GM12878 (cell line): Measurements from ENCODE around the gene MLXIP. TPM values are rescaled to one million over a fixed set of nuclear protein-coding genes. Genes with fewer than 3 reads are reported as not detected.

Source experiments
- ASH2L ChIP-seq: fragments of 300-600, 200-600 bp; sonication (generic); IDR thresholded peaks from 2 replicates; pipeline ENCODE4 v1.6.1; 2017; ENCODE audit warnings: low read depth, mild to moderate bottlenecking, borderline replicate concordance
- BCL11A ChIP-seq: IDR thresholded peaks from 2 replicates; pipeline ENCODE4 v1.6.1; 2011; ENCODE audit warnings: low read depth, low read length
- CREM ChIP-seq: IDR thresholded peaks from 2 replicates; pipeline ENCODE4 v1.6.1; 2014; ENCODE audit warnings: antibody characterized with exemption, low read depth
- DPF2 ChIP-seq: fragments of 450-650 bp; IDR thresholded peaks from 2 replicates; pipeline ENCODE4 v1.6.1; 2017; ENCODE audit warnings: mild to moderate bottlenecking
- EGR1 ChIP-seq, 2 experiments: IDR thresholded peaks; 1 replicate in 1 of 2; 2 replicates in 1 of 2; pipeline ENCODE4 v1.6.1; 2011 to 2012; ENCODE audit warnings: low read depth in 2 of 2, low read length in 2 of 2, borderline replicate concordance in 1 of 2, mild to moderate bottlenecking in 1 of 2, moderate library complexity in 1 of 2
- EP300 ChIP-seq, 2 experiments: fragments of 150-350 bp in 1 of 2; IDR thresholded peaks; 2 replicates each; pipeline ENCODE4 v1.6.1; 2011 to 2012; ENCODE audit warnings: low read depth in 2 of 2, low read length in 2 of 2, borderline replicate concordance in 1 of 2, improper control_type of control experiment in 1 of 2, inconsistent platforms in 1 of 2; ENCODE audit not compliant: control insufficient read depth in 1 of 2
- HCFC1 ChIP-seq: fragments of 150-350 bp; IDR thresholded peaks from 2 replicates; pipeline ENCODE4 v1.6.1; 2014; ENCODE audit warnings: low read length
- JUND ChIP-seq: IDR thresholded peaks from 2 replicates; pipeline ENCODE4 v1.6.1; 2012; ENCODE audit warnings: low read depth, mild to moderate bottlenecking, low read length, improper control_type of control experiment, moderate library complexity
- MYC ChIP-seq: IDR thresholded peaks from 2 replicates; pipeline ENCODE4 v1.6.1; 2011; ENCODE audit warnings: mild to moderate bottlenecking, low read length, moderate library complexity, inconsistent platforms; ENCODE audit not compliant: insufficient read depth, insufficient replicate concordance, insufficient read length, severe bottlenecking
- NBN ChIP-seq: fragments of 450-650 bp; IDR thresholded peaks from 2 replicates; pipeline ENCODE4 v1.6.1; 2016
- NFIC ChIP-seq: IDR thresholded peaks from 2 replicates; pipeline ENCODE4 v1.6.1; 2012; ENCODE audit warnings: low read depth, mild to moderate bottlenecking, inconsistent platforms, low read length, moderate library complexity
- NFYB ChIP-seq: IDR thresholded peaks from 2 replicates; pipeline ENCODE4 v1.6.1; 2011; ENCODE audit warnings: low read depth, mild to moderate bottlenecking, low read length, improper control_type of control experiment, moderate library complexity; ENCODE audit not compliant: insufficient read depth
- POLR2AphosphoS5 ChIP-seq: IDR thresholded peaks from 2 replicates; pipeline ENCODE4 v1.6.1; 2011; ENCODE audit warnings: mild to moderate bottlenecking, low read length, inconsistent platforms
- RB1 ChIP-seq: fragments of 450-650 bp; formaldehyde crosslinking; IDR thresholded peaks from 2 replicates; pipeline ENCODE4 v1.6.1; 2017; ENCODE audit warnings: mild to moderate bottlenecking, borderline replicate concordance
- SMARCA5 ChIP-seq: fragments of 450-650 bp; IDR thresholded peaks from 2 replicates; pipeline ENCODE4 v1.6.1; 2017; ENCODE audit warnings: mild to moderate bottlenecking
- SPI1 ChIP-seq: IDR thresholded peaks from 2 replicates; pipeline ENCODE4 v1.6.1; 2011; ENCODE audit warnings: low read depth, mild to moderate bottlenecking, low read length, moderate library complexity, borderline replicate concordance; ENCODE audit not compliant: insufficient read depth
- TARDBP ChIP-seq: IDR thresholded peaks from 2 replicates; pipeline ENCODE4 v1.6.1; 2016; ENCODE audit warnings: borderline replicate concordance
- ZBED1 ChIP-seq: IDR thresholded peaks from 2 replicates; pipeline ENCODE4 v1.6.1; 2016; ENCODE audit warnings: borderline replicate concordance
- ZNF384 ChIP-seq: IDR thresholded peaks from 2 replicates; pipeline ENCODE4 v1.6.1; 2012; ENCODE audit warnings: low read depth, mild to moderate bottlenecking, low read length, improper control_type of control experiment, borderline replicate concordance
- ZNF622 ChIP-seq: fragments of 450-650 bp; IDR thresholded peaks from 2 replicates; pipeline ENCODE4 v1.6.1; 2017; ENCODE audit warnings: mild to moderate bottlenecking, inconsistent platforms
- polyA plus RNA-seq, 11 experiments: library from polyadenylated mRNA; depleted of rRNA in 4 of 11; unstranded in 6 of 11; stranded (reverse) in 5 of 11; fragments of >200 nt; fragmentation: Nextera tagmentation in 4 of 11; fragmentation: Illumina TruSeq in 1 of 11; extraction: Ambion mirVana in 4 of 11; extraction: Trizol in 1 of 11; gene quantifications; 1 replicate in 1 of 11; 2 replicates in 10 of 11; pipeline versions ENCODE4 v1.2.1 to v1.2.3, GENCODE V29; 2011 to 2016; ENCODE audit warnings: inconsistent platforms in 2 of 11, missing spikeins in 2 of 11, low read depth in 1 of 11
- total RNA-seq, 4 experiments: library from RNA; depleted of rRNA in 3 of 4; stranded (reverse); fragments of >200 nt in 3 of 4; fragmentation: Illumina TruSeq in 1 of 4; extraction: Trizol in 1 of 4; gene quantifications; 2 replicates each; pipeline versions ENCODE4 v1.2.1 to v1.2.3, GENCODE V29; 2013 to 2021
- TF ChIP-seq, protein P1 (sequence below), 3 experiments: IDR thresholded peaks in 2 of 3; conservative IDR thresholded peaks in 1 of 3; 2 replicates each; pipeline ENCODE4 v1.5.1; 2011; ENCODE audit warnings: low read depth in 3 of 3, low read length in 3 of 3, mild to moderate bottlenecking in 3 of 3, control low read depth in 2 of 3, moderate library complexity in 2 of 3, inconsistent platforms in 1 of 3, mixed read lengths in 1 of 3; ENCODE audit not compliant: control insufficient read depth in 2 of 3, insufficient read depth in 1 of 3; ENCODE audit errors: extremely low read depth in 1 of 3
- TF ChIP-seq, protein P2 (sequence below): fragments of 450-650 bp; IDR thresholded peaks from 2 replicates; pipeline ENCODE4 v1.6.1; 2017; ENCODE audit warnings: borderline replicate concordance
- TF ChIP-seq, protein P3 (sequence below): IDR thresholded peaks from 2 replicates; pipeline ENCODE4 v1.6.1; 2012; ENCODE audit warnings: low read depth, low read length, improper control_type of control experiment

The MLXIP gene
- total and polyA plus RNA-seq, 10 of the 15 experiments (the other 5 are each of a cell fraction or from before 2014, with no cell fraction given): 1.1 to 23.7 (median 7.0) TPM

DNA sequence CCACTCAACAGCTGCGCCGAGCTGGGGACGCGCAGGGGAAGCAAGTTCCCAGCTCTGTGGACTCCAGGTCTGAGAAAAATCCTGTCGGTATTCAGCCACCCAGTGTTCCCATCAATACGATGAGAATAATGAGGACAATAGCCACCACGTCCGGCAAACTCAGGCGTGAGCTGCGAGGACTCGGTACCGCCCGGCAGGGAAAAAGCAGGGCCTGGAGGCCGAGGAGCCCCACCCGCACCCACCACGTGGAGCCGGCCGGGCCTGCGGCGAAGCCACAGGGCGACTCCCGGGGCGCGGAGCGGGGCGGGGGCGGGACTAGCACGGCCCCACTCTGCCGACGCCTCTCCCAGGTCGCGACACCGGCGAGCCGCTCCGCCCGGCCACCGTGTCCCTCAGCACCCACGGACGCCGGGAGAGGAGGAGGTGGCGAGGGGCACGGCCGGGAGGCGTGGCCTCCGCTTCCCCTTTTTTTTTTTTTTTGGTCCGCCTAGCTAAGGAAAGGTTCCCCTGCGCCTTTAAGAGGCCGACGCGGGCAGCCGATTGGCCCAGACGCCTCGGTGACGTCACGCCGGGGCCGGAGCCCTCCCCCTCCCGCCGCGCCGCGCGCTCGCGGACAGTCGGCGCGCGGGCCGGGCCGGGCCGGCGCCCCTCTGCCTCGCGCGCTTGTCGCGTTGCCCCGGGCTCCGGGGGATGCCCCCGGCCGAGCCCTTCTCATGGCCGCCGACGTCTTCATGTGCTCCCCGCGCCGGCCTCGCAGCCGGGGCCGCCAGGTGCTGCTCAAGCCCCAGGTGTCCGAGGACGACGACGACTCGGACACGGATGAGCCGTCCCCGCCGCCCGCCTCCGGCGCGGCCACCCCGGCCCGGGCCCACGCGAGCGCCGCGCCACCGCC lies at the start of gene MLXIP (continued):
- TF ChIP-seq, protein P1, sequence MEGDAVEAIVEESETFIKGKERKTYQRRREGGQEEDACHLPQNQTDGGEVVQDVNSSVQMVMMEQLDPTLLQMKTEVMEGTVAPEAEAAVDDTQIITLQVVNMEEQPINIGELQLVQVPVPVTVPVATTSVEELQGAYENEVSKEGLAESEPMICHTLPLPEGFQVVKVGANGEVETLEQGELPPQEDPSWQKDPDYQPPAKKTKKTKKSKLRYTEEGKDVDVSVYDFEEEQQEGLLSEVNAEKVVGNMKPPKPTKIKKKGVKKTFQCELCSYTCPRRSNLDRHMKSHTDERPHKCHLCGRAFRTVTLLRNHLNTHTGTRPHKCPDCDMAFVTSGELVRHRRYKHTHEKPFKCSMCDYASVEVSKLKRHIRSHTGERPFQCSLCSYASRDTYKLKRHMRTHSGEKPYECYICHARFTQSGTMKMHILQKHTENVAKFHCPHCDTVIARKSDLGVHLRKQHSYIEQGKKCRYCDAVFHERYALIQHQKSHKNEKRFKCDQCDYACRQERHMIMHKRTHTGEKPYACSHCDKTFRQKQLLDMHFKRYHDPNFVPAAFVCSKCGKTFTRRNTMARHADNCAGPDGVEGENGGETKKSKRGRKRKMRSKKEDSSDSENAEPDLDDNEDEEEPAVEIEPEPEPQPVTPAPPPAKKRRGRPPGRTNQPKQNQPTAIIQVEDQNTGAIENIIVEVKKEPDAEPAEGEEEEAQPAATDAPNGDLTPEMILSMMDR (IDR thresholded peaks at IDR 0.05 in 2 of 3, conservative IDR thresholded peaks at IDR 0.05 in 1 of 3; ENCODE audit: control insufficient read depth in 2 of 3, extremely low read depth in 1 of 3, insufficient read depth in 1 of 3, low read depth in 3 of 3, low read length in 3 of 3): 0 out of 6 replicates have a peak, but pooled peaks of 1 of the 3 experiments have one; percentile 1
- TF ChIP-seq TARDBP: 0 out of 2 replicates have a peak, but pooled peaks have one; percentile 43
- peak; percentile 74 for TF ChIP-seq CREM
- peak; percentile 87 for TF ChIP-seq NFYB
- TF ChIP-seq, protein P2, sequence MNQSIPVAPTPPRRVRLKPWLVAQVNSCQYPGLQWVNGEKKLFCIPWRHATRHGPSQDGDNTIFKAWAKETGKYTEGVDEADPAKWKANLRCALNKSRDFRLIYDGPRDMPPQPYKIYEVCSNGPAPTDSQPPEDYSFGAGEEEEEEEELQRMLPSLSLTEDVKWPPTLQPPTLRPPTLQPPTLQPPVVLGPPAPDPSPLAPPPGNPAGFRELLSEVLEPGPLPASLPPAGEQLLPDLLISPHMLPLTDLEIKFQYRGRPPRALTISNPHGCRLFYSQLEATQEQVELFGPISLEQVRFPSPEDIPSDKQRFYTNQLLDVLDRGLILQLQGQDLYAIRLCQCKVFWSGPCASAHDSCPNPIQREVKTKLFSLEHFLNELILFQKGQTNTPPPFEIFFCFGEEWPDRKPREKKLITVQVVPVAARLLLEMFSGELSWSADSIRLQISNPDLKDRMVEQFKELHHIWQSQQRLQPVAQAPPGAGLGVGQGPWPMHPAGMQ: no peak
- TF ChIP-seq NBN: peak; percentile 87
- no peak for TF ChIP-seq MYC
- no peak for TF ChIP-seq BCL11A
- no peak for TF ChIP-seq ZNF622
- TF ChIP-seq RB1: peak; percentile 75; the same call in 1 of the 2 replicates
- TF ChIP-seq SPI1: peak; percentile 81
- TF ChIP-seq NFIC: no peak
- TF ChIP-seq HCFC1: peak; percentile 20; the same call in 1 of the 2 replicates
- 0 out of 2 replicates have a peak, but pooled peaks have one; percentile 50 for TF ChIP-seq DPF2
- TF ChIP-seq POLR2AphosphoS5: peak; percentile 36; the same call in 1 of the 2 replicates
- no peak for TF ChIP-seq JUND
- TF ChIP-seq, protein P3, sequence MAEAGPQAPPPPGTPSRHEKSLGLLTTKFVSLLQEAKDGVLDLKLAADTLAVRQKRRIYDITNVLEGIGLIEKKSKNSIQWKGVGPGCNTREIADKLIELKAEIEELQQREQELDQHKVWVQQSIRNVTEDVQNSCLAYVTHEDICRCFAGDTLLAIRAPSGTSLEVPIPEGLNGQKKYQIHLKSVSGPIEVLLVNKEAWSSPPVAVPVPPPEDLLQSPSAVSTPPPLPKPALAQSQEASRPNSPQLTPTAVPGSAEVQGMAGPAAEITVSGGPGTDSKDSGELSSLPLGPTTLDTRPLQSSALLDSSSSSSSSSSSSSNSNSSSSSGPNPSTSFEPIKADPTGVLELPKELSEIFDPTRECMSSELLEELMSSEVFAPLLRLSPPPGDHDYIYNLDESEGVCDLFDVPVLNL: no peak
- TF ChIP-seq EGR1 (IDR thresholded peaks at IDR 0.05; ENCODE audit: borderline replicate concordance in 1 of 2, low read depth in 2 of 2, low read length in 2 of 2): peak in 1 of 2 experiments; percentile 58; a peak in 1 of 3 replicates
- TF ChIP-seq ZNF384: peak; percentile 97
- no peak for TF ChIP-seq EP300 (IDR thresholded peaks at IDR 0.05; ENCODE audit: borderline replicate concordance in 1 of 2, control insufficient read depth in 1 of 2, low read depth in 2 of 2, low read length in 2 of 2)
- no peak for TF ChIP-seq ASH2L
- TF ChIP-seq ZBED1: no peak
- 0 out of 2 replicates have a peak, but pooled peaks have one; percentile 21 for TF ChIP-seq SMARCA5
